ENCODE data around the gene S100G.
"Not testable (repeated sequence)": the region's sequence is repeated elsewhere in the genome, so short reads cannot be mapped to it uniquely, and the experiment has no call there.

The S100G gene, protein sequence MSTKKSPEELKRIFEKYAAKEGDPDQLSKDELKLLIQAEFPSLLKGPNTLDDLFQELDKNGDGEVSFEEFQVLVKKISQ
- 0 reads per million in 2 donors for total RNA-seq

DNA sequence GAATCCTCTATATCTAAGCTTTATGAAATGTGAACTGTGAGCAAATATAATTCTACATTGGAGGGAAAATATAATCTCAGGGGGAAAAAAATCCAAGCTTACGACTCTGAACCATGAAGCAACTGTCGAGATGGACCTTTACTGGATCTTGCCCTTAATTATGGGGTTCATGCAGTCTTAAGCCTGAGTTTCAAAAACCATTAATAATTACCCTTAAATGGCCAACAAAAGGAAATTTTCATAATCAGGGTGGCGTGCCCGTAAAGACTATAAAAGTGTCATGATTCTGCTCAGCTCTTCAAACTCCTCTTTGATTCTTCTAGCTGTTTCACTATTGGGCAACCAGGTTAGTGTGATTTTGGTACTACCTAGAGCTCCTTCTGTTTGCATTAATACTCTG is at the start of gene S100G:
Gene S100G, plus strand, starts transcription at position 301 of the 400 bp plus-strand sequence. CDS start 849 bp downstream, outside the sequence.
- DNase-seq = no peak

DNA sequence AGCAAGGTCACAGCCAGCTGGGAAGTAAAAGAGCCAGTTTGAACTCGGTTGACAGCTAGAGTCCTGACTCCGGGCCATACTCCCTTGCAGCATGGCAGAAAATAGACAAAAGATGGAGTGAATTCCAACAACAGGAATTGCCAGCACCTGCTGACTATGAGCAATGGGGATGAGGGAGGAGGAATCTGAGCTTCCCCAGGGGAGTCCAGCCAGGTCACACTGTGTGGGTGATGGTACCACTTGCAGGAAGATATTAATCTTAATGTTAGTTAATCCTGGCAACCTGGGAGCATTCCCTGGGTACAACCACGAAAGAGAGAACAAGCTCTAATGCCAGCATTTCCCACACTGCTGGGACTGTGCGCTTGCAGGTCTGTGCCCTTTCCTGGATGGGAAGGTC is 48.1 kb upstream of the S100G start:
- DNase-seq = no peak

DNA sequence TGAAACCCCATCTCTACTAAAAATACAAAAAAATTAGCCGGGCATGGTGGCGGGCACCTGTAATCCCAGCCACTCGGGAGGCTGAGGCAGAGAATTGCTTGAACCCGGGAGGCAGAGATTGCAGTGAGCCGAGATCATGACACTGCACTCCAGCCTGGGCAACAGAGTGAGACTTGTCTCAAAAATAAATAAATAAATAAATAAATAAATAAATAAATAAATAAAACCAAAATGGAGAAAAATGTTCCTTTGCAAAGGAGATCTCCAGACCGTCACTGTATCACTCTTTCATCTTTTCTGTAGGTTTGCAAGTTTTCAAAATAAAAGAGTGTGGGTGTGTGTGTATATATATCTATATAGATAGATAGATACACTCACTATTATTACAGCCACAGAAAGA is 46.7 kb upstream of the S100G start:
- not testable (repeated sequence) for DNase-seq

DNA sequence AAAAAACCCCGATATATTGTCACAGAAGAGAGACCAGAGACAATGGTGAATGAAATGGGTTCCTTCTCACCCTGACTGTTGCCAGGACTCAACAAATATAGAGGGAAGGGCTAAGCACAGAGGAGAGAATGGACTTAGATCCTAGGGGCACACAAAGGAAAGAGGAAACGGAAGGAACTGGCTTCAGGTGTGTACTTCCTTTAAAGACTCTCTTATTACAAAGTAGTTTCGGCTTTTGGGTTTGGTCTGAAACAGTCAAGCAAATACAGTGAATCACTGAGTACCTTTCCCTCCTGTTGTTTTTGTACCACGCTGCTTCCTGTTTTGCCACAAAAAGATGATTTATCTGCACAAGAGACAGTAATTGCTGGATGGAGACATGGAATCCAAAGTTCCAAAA is 46.1 kb upstream of the S100G start:
- no peak for DNase-seq

DNA sequence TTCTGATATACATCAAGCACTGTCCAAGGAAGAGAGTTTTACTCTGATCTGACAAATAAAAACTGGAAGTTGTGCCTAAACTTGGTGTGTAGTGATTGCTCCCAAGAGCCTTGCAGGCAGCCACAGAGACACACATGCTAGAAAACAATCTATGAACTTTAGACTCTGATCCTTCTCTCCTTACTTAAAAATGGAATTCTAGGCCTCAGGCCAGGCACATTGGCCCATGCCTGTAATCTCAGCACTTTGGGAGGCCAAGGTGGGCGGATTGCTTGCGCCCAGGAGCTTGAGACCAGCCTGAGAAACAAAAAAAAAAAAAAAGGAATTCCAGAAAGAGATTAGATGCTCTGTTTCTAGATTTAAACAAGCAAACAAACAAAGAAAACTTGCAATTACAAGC is 45.6 kb upstream of the S100G start:
- DNase-seq = no peak

DNA sequence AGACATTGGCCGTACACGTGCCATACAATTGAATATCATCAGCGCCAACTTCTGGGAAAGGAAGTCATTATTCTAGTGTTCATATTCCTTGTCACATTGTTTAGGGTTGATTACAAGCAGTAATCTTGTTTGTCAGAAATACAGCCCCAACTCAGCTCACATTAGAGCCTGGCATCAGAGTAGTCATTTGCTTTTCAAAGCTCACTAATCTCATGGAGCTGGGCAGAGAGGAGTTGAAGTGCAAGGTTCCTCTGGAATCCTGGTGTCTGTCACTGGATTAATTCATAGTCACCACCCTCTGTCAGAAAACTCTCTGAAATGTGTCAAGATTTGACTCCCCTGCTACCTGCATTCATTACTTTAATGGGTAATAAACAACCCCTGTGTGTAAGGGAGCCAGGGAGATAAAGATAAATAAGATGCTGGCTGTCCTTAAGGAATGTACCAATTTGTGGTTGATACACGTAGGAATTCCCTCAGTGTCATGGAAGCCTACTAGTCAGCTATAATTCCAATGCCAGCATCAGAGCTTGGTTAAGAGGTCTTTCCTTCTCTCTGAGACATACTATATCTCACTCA is 43.7 kb upstream of the S100G start:
- no peak for DNase-seq

DNA sequence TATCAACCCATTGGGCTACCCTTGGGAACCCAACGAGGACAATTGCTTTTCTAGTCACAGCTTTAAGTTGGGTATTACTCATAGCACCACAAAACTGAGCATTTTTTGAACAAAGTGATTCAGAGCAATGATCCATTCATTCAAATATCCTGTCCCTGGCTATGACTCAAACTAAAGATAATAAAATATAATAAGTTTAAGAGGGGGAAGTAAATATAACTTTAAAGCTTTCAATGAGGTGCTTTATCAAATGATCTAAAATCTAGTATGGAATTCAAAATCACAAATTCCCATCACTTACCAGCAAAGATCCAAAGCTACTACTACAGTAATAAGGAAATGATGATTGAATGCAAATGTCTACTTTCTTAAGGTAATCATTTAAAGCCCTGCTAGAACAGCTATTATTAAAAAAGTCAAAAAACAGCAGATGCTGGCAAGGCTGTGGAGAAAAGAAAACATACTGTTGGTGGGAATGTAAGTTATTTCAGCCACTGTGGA is 39.8 kb upstream of the S100G start:
- DNase-seq = no peak

DNA sequence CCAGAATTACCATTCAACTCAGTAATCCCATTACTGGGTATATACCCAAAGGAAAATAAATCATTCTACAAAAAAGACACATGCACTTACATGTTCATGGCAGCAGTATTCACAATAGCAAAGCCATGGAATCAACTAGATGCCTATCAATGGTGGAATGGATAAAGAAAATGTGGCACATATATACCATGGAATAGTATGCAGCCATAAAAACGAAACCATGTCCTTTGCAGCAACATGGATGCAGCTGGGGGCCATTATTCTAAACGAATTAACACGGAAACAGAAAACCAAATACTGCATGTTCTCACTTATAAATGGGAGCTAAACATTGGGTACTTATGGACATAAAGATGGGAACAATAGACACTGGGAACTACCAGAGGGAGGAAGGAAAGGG is 39.3 kb upstream of the S100G start:
- DNase-seq = not testable (repeated sequence)

DNA sequence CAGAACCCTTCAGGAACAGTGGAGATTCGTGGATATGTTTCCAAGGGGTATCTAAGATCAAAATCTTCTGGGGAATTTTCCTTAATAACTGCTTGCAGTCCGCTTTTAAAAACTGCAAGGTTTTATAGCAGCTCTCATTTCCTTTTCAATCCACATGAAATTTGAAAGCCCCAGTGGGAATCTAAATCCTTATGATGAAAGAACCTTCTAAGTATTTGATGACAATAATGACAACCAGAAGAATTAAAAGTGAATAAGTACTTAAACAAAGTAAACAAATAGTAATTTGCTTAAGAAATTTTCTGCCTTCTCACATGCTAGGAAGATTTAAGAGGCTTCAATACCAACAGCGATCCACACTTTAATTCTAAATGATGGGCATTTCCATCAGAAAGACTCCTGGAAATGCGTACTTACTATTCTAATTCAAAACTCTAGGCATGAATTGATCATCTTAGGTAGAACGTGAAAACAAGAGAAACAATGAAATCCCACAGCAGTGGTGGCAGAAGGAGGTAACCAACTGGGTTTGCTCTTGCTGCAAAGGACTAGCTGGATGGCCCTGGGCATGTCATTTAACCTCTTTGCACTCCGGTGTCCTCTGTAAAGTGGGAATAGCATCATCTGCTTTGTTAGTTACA is 37.6 kb upstream of the S100G start:
- no peak for DNase-seq

DNA sequence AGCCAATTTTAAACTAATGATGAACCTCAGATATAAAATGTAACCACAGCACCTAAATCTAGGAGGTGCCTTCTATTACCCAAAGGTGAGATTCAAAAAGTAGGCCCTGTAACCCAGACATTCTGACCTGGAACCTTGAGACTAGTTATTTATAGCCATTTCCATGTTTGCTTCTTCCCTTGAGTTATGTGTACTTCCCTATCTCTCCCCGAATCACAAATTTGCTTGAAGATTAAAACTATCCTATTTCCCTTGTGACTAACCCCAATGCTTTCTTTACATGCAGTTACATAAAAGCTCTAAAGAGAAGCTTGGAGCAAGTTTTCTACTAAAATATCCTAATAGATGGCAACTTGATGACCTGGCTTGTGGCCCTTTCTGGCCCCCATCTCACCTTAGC is 32.6 kb upstream of the S100G start:
- DNase-seq = no peak

DNA sequence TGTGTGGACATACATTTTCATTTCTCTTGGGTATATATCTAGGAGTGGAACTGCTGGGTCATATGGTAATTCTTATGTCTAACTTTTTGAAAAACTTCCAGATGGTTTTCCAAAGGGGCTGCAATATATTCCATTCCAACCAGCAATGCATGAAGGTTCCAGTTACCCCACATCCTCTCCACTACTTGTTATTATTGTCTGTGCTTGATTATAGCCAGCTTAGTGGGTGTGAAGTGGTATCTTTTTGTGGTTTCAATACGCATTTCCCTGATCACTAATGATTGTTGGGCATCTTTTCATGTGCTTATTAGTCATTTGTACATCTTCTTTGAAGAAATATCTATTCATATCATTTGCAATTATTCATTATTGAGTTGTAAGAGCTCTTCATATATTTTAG is 31.5 kb upstream of the S100G start:
- no peak for DNase-seq

DNA sequence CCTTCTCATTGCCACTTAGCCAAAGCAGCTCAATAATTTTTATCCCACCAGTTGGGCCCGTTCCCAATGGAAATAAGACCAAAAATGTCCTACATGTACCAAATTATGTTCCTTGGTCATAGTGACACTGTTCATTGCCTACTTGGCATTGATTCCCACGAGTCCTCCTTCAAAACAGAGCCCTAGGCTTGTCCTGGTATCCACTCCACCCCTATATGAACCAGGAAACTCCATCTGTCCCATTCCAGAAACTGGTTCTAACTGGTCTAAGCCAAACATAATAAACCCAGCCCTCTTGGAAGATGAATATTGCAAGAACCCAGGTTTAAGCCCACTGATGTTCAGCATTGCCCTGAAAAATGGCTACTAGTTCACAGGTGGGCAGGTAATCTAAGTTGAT is 30.9 kb upstream of the S100G start:
- DNase-seq = no peak

DNA sequence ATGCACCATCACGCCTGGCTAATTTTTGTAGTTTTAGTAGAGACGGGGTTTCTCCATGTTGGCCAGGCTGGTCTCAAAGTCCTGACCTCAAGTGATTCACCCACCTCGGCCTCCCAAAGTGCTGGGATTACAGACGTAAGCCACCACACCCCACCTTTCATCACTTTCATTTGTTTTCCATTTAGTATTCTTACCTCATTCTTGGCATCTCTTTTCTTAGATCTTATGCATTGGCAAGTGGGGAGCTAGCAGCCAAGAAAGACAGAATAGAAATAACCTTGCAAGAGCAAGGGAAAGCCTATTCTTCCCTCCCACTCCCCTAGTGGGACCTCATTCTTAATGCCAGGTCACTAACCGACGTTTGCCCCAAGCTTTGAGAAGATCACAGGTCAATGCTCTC is 21.4 kb upstream of the S100G start:
- DNase-seq = not testable (repeated sequence)

DNA sequence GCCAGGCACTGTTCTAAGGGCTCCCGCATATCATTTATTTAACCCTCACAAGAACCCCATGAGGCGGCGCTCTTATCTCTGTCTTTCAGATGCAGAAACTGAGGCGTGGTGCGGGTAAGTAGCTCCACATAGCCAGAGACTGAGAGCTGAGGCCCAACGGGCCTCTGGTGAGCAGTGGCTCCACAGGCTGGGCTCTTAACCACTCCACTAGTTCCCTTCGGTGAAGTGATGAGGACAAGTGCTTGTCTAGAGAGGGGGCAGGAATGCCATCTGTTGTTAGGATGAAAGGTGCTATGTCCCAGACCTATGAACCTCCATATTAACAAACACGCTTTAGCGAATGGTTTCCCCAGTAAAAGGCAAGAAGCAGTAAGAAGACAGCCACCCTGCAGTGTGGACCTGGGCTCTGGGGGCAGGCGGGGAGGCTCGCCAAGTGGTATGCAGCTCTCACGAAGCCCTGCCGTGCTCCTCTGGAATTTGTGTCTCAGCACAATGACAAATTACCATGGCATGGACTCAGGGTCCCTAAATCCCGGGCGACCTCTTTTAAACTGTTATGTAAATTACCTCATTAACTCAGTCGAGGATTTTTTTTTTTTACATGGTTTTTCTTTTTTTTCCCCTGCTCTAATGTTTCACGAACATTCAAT is 20.9 kb upstream of the S100G start:
- no peak for DNase-seq

DNA sequence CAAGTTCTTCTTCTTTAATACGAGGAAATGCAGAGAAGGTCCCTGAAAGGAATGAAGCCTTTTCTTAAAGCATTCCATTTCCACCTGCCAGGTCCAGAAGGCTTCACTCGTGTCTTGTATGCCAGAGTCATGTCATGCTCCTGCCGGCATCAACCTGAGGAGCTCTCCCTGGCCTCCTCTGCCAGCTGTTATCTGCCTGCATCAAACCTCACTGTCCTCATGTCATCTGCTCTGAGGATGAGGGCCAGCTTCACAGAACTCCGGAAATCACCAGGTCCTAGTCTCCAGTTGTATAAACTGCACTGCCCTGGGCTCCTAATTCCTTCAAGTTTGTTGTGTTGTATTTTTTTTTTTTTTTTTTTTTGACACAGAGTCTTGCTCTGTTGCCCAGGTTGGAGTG is 20.0 kb upstream of the S100G start:
- no peak for DNase-seq

DNA sequence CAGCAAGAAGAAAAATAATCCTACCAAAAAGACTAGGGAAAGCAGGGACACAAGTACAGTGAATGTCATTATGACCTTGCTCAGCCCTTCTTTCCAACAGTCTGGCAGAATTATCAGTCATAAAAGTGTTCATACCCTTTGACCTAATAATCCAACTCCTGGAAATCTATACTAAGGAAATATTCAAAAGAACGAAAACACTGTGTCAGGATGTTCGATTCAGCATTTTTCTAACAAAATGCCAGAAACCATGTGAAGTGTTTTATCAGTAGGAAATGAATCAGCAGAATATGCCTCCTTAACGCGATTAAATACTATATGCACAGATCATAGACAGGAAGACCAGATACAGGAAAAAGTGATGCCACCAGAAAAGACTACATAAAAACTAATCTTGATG is 16.2 kb upstream of the S100G start:
- DNase-seq = no peak

DNA sequence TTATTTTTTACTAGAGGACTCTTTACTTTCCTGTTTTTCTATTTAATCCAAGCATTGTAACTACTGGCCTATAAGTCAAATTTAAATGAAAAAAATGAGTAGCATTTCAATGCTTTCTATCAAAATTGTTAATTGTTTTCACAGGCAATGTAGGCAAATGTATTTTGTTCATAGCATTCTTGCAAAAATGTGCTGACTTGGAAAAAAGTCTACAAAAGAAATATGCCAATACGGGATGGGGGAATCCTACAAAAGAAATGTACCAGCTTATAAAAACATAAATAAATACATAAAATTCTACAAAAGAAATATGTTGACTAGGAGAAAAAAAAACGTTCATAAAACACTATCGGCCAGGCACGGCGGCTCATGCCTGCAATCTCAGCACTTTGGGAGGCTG is 14.9 kb upstream of the S100G start:
- no peak for DNase-seq

DNA sequence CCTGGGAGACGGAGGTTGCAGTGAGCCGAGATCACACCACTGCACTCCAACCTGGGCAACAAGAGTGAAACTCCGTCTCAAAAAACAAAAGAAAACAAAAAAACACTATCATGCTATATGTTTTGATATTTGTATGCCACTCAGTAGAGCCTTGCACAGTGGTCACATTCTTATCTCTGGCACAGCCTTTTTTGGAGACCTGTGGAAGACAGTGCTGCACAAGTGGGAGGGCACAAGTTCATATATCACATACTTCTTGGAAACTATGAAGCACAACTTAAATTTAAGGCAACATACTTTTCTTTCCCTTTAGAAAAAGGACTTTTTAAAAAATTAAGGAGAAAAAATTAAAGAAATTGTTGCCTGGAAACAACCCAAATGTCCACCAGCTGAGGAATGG is 14.4 kb upstream of the S100G start:
- no peak for DNase-seq

DNA sequence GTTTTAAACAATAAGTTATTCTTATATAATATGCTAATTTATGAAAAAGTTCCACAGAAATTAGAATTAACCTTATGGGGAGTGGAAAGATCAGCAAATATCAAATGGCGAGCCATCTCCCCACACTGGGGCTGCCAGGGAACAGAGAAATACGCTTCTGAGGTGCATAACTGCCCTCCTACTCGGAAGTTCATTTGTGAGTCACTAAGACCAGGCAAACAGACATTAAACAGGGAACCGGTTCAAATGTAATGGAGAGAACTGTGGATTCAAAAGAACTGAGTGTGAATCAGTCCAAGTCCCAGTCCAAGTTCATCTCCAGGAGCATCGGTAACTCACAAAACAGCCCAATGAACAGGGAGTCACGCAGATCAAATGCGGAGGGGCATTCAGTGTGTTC is 11.4 kb upstream of the S100G start:
- DNase-seq = no peak

DNA sequence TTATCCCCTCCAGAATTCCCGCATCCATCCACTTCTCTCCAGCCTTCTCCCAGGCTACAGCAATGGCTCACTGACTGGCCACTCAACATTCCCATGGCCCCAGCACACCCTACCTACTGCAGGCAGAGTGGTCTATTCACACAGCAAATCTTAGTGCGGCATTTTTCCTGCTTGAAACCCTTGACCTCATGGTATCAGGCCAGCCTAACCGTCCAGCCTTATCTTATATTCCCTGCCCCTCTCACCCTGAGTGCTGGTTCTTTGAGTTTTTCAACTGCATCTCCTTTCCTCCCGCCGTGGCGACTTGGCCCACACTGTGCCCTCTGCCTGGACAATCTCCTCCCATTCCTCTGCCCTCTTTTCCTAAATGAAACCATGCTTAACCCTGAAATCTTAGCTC is 10.0 kb upstream of the S100G start:
- no peak for DNase-seq

DNA sequence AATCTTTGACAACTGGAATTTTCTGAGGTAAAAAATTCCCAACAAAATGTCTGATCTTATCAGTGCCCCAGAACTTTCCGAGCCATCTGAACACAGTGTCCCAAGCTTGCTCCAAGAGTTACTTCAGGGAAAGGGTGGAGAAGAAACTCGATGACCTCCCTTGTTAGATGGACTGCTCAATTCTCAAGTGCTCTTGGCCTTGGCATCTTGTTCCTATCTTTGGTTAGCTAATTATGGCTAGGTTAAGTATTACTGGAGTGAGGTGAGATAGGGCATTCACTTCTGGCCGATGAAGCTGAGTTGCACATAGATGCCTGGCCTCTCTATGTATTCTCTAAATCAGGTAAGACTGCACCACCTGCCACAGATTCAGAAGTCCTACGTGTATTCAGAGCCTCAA is 9.1 kb upstream of the S100G start:
- no peak for DNase-seq

DNA sequence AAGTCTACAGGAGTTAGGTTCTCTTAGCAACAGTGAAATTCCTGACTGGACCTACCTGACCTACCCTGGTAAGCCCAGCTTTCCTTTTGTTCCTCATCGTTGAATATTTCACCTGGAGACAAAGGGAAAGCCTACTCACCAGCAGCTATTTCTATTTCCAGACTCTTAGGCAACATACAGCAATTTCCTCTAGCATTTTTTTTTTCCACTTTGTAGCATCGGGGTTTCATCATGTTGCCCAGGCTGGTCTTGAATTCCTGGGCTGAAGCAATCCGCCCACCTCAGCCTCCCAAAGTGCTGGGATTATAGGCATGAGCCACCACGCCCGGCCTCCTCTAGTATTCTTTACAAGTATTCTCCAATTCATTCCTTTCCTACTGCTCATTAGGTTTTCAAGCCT is 6.8 kb upstream of the S100G start:
- DNase-seq = no peak

DNA sequence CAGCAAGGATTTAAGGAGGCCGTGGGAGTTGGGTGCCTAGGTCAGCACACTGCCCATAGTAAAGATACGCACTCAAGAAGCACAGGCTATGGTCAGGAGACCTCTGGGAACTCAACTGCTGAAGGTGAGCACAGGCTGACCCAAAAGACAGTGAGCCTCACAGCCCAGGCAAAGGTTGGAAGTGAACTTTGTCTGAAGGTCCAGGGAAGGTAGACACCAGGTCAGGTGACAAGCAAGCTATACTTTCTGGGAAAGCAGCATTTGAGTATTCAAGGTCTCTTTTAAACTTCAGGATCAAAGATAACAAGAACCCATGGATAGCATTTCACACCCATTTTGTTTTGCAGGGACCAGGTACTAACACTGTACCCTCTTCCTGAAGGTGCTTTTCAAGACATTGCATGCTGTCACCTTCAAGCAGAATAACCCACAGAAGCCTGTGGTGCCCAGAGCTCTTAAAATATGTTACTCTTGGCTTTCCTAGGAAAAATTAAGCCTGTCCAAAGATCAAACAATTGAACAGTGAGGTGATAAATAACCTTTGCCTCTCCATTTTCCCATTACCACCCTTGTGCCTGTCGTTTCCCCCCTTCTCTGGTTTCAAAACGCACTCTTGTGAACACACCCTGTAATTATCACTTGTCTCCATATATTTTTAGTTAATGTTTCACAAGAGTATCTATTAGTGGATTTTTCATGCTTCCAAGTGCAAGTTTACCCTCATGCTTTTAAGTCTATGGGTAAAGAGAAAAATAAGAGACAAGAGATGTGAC is 3.4 kb upstream of the S100G start:
- DNase-seq = no peak
